NCI-H146 (cell line): ENCODE results near the gene SLC6A5.
A peak's percentile ranks its signal among the peaks of the same experiment; 100 is the strongest.
"Not testable (repeated sequence)": the region's sequence is repeated elsewhere in the genome, so short reads cannot be mapped to it uniquely, and the experiment has no call there.

Experiments used
- DNase-seq: peaks from one replicate; lab custom pipeline; 2025; lab: John Stamatoyannopoulos, UW

The SLC6A5 gene

GRCh38 chr11:20599221-20600019 is at the start of gene SLC6A5:
Gene SLC6A5, plus strand, starts transcription at chr11:20599608. Its CDS starts 65 bp downstream, at chr11:20599673.
- DNase-seq = no peak

DNA sequence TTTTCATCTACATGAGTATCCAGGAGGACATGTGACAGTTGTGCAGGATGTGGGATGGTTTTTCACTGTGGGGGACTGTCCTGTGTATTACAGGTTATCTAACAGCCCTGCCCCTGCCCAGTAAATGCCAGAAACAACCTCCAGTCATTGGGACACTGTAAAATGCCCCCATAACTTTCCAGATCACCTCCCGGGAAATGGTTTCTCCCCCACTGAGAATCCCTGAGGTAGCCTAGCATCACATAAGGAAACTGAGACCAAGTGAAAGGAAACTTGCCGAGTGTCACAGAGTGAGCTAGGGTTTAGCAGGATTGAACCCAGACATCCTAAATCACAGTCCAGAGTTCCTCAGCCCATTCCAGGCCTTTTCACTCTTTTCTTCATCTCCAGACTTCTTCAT is 48.3 kb upstream of the SLC6A5 start:
- no peak for DNase-seq

- no peak for DNase-seq
These were observed 43.6 kb upstream of the SLC6A5 start for GRCh38 chr11:20555783-20556182.

DNA sequence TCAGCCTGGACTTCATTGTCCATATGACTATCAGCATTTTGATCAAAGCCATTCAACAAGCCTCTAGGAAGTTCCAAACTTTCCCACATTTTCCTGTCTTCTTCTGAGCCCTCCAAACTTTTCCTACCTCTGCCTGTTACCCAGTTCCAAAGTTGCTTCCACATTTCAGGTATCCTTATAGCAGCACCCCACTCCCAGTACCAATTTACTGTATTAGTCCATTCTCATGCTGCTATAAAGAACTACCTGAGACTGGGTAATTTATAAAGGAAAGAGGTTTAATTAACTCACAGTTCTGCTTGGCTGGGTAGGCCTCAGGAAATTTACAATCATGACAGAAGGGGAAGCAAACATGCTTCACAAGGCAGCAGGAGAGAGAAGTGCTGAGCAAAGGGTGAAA is 43.0 kb upstream of the SLC6A5 start:
- not testable (repeated sequence) for DNase-seq

GRCh38 chr11:20558741-20559140 is 40.7 kb upstream of the SLC6A5 start:
- no peak for DNase-seq

- no peak for DNase-seq
These were observed 39.7 kb upstream of the SLC6A5 start for GRCh38 chr11:20559523-20560300.

DNA sequence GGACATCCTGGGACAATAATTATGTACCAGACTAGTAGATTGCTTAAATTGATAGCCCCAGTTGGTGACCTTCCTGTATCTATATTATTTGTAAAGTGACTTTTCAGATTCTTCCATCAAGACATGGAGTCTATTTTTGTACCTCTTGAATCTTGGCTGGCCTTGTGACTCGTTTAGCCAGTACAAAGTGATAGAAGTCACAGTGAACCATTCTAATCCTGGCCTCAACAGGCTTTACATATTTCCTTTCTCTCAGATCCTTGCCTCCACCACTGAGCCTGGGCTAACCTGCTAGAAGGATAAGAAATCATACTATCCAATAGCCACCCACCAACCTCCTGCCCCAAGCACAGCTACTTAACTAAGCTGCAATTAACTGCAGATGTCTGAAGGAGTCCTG is 37.5 kb upstream of the SLC6A5 start:
- DNase-seq = no peak

DNA sequence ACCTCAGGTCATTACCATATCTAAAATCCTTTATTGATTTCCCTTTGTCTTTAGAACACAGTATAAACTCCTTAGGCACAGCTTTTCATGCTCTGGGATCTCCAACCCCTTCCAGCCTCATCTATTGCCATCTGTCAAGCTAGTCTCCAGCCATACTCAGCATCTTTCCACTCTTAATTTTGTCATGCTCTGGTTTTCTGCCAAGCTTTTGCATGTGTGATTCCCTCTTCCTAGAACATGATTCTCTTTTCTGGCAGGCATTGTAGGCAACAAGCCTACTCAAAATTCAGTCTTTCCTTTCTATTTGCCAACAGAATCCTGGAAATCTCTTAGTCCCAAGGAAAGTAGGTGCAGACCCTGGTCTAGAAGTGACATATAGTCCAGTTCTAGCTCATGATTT is 35.5 kb upstream of the SLC6A5 start:
- DNase-seq = no peak

DNA sequence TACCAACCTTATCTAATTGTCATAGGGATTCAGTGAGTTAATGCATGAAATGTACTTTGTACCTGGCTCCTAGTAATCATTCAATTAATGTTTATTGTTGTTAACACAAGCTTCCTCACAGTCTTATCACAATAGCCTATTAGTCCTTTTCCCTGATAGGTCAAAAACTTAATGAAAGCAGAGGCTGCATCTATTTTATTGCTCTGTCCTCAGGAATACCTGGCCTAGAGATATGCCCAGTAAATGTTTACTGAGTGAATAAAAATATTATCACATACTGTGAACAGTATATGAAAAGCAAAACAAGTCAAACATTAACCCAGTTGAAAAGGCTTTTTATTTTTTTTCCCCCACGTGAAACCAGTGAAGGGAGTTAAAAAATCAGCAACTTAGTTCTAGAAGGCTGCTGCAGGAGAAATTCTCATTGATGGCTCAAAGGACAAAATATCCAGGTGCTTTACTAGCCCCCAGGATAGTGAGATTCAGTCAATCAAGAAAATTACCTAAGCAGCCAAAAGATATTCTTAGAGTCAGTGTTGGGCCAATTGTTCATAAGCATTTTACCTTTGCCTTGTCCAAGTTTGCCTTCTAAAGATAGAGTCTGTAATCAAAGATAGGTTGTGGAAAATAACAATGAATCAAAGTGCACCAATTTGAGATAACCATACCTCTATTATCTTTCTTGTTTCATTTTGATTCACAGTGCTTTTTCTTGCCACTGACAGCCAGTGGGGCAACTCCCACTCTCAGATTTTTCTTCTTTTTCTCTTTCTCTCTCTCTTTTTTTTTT is 34.4 kb upstream of the SLC6A5 start:
- DNase-seq = no peak

GRCh38 chr11:20566115-20566514 is 33.3 kb upstream of the SLC6A5 start:
- DNase-seq = not testable (repeated sequence)

DNA sequence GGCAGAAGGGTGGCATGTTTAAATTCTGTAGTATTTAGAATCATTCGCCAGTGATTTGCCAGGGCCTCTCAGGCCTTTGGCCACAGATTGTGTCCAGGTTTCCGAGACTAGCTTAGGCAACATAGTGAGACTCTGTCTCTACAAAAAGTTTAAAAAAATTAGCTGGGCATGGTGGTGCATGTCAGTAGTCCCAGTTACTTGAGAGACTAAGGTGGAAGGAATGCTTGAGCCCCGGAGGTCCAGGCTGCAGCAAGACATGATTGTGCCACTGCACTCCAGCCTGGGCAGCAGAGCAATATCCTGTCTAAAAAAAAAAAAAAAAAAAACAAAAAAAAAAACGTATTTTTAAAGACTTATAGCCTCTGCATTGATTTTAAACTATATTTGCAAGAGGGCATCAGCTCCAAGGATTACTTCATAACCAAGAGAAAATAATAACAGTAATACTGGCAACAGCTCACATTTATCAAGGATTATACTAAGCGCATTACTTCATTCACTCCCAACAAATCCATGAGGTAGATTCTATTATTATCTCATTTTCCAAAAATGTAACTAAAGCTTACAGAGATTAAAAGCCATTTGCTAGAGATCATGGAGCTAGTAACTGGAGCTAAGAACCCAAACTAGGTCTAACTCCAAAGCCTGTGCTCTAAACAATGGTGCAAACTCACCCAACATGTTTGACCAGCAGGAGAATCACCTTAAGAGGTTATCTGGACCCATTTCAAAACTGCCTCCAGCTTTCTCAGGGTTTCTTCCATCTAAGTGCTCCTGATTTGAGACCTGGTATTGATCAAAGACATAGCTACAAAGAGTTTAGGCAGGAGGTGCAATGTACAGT is 32.6 kb upstream of the SLC6A5 start:
- DNase-seq = no peak

DNA sequence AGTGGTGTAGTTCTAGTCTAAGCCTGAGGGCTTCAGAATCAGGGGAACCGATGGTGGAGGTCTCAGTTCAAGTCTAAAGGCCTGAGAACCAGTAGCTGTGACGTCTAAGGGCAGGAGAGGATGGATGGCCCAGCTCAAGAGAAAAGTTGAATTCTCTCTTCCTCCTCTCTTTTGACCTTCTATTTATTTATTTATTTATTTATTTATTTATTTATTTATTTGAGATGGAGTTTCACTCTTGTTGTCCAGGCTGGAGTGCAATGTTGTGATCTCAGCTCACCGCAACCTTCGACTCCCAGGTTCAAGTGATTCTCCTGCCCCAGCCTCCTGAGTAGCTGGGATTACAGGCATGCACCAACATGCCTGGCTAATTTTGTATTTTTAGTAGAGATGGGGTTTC is 19.7 kb upstream of the SLC6A5 start:
- not testable (repeated sequence) for DNase-seq

GRCh38 chr11:20583201-20583600 is 16.2 kb upstream of the SLC6A5 start:
- DNase-seq = no peak

DNA sequence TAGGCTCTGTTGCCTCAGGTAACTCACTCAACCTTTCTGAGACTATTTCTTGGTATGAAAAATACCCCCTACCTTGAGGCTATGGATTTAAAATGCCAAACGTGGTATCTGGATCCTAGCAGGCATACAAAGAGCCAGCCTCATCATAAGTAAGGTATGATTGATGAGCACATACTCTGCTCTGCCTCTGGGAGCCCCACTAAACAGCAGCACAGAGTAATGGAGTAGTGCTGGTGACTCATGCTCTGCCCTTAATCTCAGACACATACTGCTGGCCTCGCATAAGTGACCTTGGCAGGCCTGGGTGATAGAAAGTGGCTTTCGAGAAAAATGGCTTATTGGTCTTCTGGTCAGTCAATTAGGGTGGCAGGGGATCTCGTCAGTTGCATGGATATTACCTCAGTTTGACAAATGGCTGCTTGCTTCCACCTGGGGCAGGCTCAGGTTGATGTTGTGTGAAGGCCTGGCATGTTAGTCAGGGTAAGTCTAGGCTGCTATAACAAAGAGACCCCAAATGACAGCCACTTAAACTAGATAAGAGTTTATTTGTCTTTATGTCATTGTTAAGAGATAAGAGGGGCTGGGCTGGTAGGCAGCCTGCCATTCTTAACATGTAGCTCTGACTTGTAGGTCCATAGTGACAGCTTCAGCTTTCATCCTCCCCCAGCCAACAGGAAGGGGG is 15.2 kb upstream of the SLC6A5 start:
- DNase-seq = no peak

- DNase-seq = peak; percentile 36
These were observed 9.6 kb upstream of the SLC6A5 start for GRCh38 chr11:20589796-20590195.

DNA sequence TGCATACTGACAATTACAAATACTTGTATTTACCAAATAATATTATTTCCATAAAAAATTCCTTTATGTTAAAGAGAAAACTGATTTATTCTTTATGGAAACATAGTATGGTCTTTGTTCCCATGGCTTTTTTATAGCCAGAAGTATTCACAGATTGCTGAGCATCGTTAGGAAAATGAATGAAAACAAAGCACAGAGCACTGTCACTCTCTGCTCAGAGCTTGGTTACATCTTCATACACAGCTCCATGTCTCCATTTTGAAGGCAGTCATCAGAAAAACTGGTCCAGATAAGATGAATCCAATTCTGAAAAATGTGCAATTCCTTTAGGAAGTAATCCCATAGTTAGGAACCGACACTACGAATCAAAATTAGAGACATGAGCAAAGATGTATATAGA is 9.0 kb upstream of the SLC6A5 start:
- no peak for DNase-seq

DNA sequence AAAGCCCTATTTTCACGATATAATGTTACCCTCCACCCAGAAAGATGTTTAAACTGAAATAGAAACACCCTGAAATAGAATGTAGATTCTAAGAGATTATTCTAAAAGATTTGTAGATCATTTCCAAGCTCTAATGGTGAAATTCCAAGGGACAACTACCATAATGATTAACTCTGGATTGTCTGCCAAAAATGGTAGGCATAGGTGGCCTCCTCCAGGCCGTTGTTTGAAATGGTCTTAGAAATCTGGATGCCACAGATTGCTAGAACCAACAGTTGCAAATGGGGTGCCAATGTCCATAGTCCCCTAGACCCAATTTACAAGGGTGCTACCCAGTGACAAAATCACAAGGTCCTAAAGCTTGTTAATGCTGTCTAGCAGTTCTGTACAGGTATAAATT is 6.7 kb upstream of the SLC6A5 start:
- DNase-seq = no peak

DNA sequence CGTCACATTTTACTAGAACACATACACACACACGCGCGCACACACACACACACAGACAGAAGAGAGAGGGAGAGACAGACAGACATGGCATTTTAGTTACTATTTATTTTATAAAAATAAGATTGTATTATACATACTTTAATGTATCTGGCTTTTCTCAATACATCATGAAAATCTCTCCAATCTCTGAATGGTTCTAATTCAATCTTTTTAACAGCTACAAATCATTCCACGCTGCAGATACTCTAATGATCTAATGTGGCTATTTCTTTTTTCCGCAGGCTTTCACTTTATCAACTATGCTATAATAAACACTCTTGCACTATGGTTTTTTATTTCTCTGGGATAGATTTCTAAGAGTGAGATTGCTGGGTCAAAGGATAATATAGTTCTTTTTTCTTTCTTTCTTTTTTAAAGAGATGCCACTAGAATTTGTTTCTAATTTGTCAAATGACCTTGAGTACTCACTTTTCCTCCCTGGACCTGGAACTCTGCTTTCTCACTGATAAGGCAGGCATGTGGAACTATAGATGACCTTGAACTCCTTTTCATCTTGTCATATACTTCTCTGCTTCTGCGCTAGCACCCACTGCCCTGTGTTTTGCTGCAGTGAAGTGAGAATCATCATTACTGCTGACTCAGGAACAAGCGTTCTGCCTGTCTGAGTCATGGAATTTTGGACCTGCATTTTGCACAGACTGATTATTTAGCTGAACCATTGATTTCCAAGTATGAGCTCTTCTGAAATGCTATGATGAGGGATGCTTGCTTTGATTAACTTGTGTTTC is 4.9 kb upstream of the SLC6A5 start:
- no peak for DNase-seq

DNA sequence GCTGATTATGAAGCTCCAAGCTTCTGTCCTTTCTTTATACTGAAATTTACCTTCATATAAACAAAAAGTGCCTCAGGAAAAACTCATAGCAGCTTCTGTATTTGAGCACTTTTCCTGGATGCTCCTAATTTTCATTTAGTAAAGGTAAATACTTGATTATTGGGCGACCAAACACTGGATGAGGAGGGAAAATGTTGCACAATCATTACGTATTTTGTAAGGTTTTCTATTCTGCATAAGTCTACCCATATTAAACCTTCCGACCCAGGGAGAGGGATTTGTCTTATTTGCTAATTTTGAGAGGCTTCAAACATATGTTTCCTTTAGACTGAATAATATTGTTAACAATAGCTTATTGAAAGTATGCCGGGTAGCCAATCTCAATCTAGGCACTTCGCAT is 4.3 kb upstream of the SLC6A5 start:
- no peak for DNase-seq
